Hepatocyte (in vitro differentiated cells): ENCODE measurements around the gene NT5C1B.

ENCODE experiments used
- EZH2 ChIP-seq: fragments of 200-600 bp; sonication (generic); IDR thresholded peaks from 2 replicates; pipeline ENCODE4 v1.6.1; 2016; ENCODE audit warnings: antibody characterized with exemption, mild to moderate bottlenecking, borderline replicate concordance
- EZH2phosphoT487 ChIP-seq: fragments of 200-600 bp; sonication (generic); IDR thresholded peaks from one replicate; pipeline ENCODE4 v1.6.1; 2018; ENCODE audit warnings: antibody characterized with exemption, mild to moderate bottlenecking, low read depth, moderate library complexity; ENCODE audit not compliant: unreplicated experiment, severe bottlenecking
- TF ChIP-seq, protein P1 (sequence below): fragments of 200-600 bp; sonication (generic); IDR thresholded peaks from 2 replicates; pipeline ENCODE4 v1.5.1; 2016; ENCODE audit warnings: antibody characterized with exemption, mild to moderate bottlenecking; ENCODE audit not compliant: poor library complexity

DNA sequence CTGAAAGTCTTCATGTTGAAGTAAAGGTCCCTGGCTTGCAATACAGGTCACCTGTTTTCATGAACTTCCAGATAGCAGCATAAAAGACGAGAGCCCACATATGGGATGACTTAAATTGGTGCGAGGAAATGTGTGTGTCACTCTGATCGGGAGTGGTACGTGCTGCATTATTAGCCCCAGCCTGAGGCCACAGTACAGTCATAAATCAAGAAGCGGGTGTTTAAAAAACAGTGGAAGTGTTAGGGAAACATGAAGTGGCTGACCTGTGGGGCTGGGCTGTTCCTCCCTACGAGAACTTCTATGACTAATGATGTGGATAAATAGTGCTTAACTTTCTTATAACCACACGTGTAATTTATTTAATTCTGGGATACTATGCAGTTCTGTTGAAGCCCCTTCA, 53.3 kb downstream of the NT5C1B start:
- TF ChIP-seq, protein P1, sequence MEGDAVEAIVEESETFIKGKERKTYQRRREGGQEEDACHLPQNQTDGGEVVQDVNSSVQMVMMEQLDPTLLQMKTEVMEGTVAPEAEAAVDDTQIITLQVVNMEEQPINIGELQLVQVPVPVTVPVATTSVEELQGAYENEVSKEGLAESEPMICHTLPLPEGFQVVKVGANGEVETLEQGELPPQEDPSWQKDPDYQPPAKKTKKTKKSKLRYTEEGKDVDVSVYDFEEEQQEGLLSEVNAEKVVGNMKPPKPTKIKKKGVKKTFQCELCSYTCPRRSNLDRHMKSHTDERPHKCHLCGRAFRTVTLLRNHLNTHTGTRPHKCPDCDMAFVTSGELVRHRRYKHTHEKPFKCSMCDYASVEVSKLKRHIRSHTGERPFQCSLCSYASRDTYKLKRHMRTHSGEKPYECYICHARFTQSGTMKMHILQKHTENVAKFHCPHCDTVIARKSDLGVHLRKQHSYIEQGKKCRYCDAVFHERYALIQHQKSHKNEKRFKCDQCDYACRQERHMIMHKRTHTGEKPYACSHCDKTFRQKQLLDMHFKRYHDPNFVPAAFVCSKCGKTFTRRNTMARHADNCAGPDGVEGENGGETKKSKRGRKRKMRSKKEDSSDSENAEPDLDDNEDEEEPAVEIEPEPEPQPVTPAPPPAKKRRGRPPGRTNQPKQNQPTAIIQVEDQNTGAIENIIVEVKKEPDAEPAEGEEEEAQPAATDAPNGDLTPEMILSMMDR, result no peak
- no peak for TF ChIP-seq EZH2
- no peak for TF ChIP-seq EZH2phosphoT487
